Duodenal mucosa (tissue), 2 donors: Measurements from ENCODE around the gene POM121.
"Not testable (repeated sequence)": the region's sequence is repeated elsewhere in the genome, so short reads cannot be mapped to it uniquely, and the experiment has no call there.

Experiments
- H3K27ac ChIP-seq: one replicate; pipeline ENCODE4 v1.7.0; 2013; ENCODE audit warnings: low read depth, low read length
- H3K27me3 ChIP-seq, 2 donors: one replicate each; pipeline ENCODE4 v1.7.0; 2013; ENCODE audit warnings: low read length in 2 of 2, control low read depth in 1 of 2; ENCODE audit not compliant: insufficient read depth in 2 of 2, control insufficient read depth in 1 of 2
- H3K36me3 ChIP-seq, 2 donors: one replicate each; pipeline ENCODE4 v1.7.0; 2013; ENCODE audit warnings: low read length in 2 of 2, control low read depth in 1 of 2; ENCODE audit not compliant: insufficient read depth in 2 of 2, control insufficient read depth in 1 of 2
- H3K4me1 ChIP-seq, 2 donors: one replicate each; pipeline ENCODE4 v1.7.0; 2013; ENCODE audit warnings: low read length in 2 of 2, control low read depth in 1 of 2; ENCODE audit not compliant: insufficient read depth in 2 of 2, control insufficient read depth in 1 of 2
- H3K4me3 ChIP-seq, 2 donors: one replicate each; pipeline ENCODE4 v1.7.0; 2013; ENCODE audit warnings: low read length in 2 of 2, low read depth in 1 of 2
- H3K9ac ChIP-seq, 2 donors: one replicate each; pipeline ENCODE4 v1.7.0; 2013; ENCODE audit warnings: low read length in 2 of 2, low read depth in 1 of 2
- H3K9me3 ChIP-seq, 2 donors: one replicate each; pipeline ENCODE4 v1.7.0; 2013; ENCODE audit warnings: low read length in 2 of 2, control low read depth in 1 of 2; ENCODE audit not compliant: control insufficient read depth in 1 of 2

Gene POM121

GRCh38 chr7:72948714-72949113 is 23.8 kb downstream of the POM121 start:
- not testable (repeated sequence) for H3K4me3 ChIP-seq, H3K4me1 ChIP-seq, H3K9ac ChIP-seq, H3K9me3 ChIP-seq, H3K27me3 ChIP-seq, H3K27ac ChIP-seq
- peaks cover 0 to 11% of the 10 kb centered on the region in 2 donors for H3K36me3 ChIP-seq

- not testable (repeated sequence) for H3K9ac ChIP-seq, H3K27ac ChIP-seq, H3K9me3 ChIP-seq, H3K4me3 ChIP-seq, H3K27me3 ChIP-seq, H3K4me1 ChIP-seq
- peaks cover 0 to 11% of the 10 kb centered on the region in 2 donors for H3K36me3 ChIP-seq
Observed at GRCh38 chr7:72949276-72949675, 24.4 kb downstream of the POM121 start.

- H3K27me3 ChIP-seq, H3K4me3 ChIP-seq, H3K9me3 ChIP-seq, H3K9ac ChIP-seq, H3K4me1 ChIP-seq, H3K27ac ChIP-seq: not testable (repeated sequence)
- H3K36me3 ChIP-seq = peaks cover 0 to 11% of the 10 kb centered on the region in 2 donors
Observed at GRCh38 chr7:72949686-72950085, 24.8 kb downstream of the POM121 start.

- not testable (repeated sequence) for H3K4me3 ChIP-seq, H3K9me3 ChIP-seq, H3K4me1 ChIP-seq, H3K27ac ChIP-seq, H3K27me3 ChIP-seq, H3K9ac ChIP-seq
- H3K36me3 ChIP-seq = peaks cover 0 to 11% of the 10 kb centered on the region in 2 donors
Observed at GRCh38 chr7:72950432-72950831, 25.5 kb downstream of the POM121 start.

GRCh38 chr7:72953901-72954562 is 29.1 kb downstream of the POM121 start:
- not testable (repeated sequence) for H3K4me1 ChIP-seq, H3K36me3 ChIP-seq, H3K9ac ChIP-seq, H3K9me3 ChIP-seq, H3K27ac ChIP-seq, H3K27me3 ChIP-seq
- H3K4me3 ChIP-seq = peak overlapping the region in 1 of 2 donors; percentile 48

- not testable (repeated sequence) for H3K36me3 ChIP-seq, H3K4me3 ChIP-seq, H3K9ac ChIP-seq, H3K27ac ChIP-seq, H3K4me1 ChIP-seq, H3K27me3 ChIP-seq, H3K9me3 ChIP-seq
Observed at GRCh38 chr7:72954563-72955198, 29.8 kb downstream of the POM121 start.

GRCh38 chr7:72960029-72960428 is 35.1 kb downstream of the POM121 start:
- not testable (repeated sequence) for H3K27me3 ChIP-seq, H3K27ac ChIP-seq, H3K36me3 ChIP-seq, H3K9me3 ChIP-seq, H3K9ac ChIP-seq, H3K4me3 ChIP-seq, H3K4me1 ChIP-seq

GRCh38 chr7:72960626-72961345 is 35.9 kb downstream of the POM121 start:
- not testable (repeated sequence) for H3K27me3 ChIP-seq, H3K9ac ChIP-seq, H3K4me3 ChIP-seq, H3K27ac ChIP-seq, H3K4me1 ChIP-seq, H3K36me3 ChIP-seq, H3K9me3 ChIP-seq

- H3K27ac ChIP-seq, H3K36me3 ChIP-seq, H3K4me1 ChIP-seq, H3K4me3 ChIP-seq, H3K27me3 ChIP-seq, H3K9ac ChIP-seq, H3K9me3 ChIP-seq: not testable (repeated sequence)
Observed at GRCh38 chr7:72961346-72961650, 36.4 kb downstream of the POM121 start.

- not testable (repeated sequence) for H3K9ac ChIP-seq, H3K36me3 ChIP-seq, H3K4me3 ChIP-seq, H3K4me1 ChIP-seq, H3K9me3 ChIP-seq, H3K27me3 ChIP-seq, H3K27ac ChIP-seq
Observed at GRCh38 chr7:72963056-72963455, 38.2 kb downstream of the POM121 start.
